K562 (cell line): ENCODE results near the gene CSNK1D. TPM values are rescaled to one million over a fixed set of nuclear protein-coding genes. Genes with fewer than 3 reads are reported as not detected.

Source experiments
- ATAC-seq: fragments of 200-7000 bp; cut with Tn5 transposase; 3 replicates; pipeline ENCODE4 v1.9.1; 2020; ENCODE audit warnings: moderate library complexity
- BruUV-seq: library from RNA; stranded (reverse); fragments of 400-500 nt; replicated peaks from 2 replicates; lab custom pipeline; 2021; lab: Mats Ljungman, UMichigan
- CTCF ChIA-PET: fragments of 300-600 bp; formaldehyde crosslinking; extraction: SDS; loops from one replicate; lab custom pipeline; 2021; ENCODE audit warnings: low intra/inter-chr PET ratio; lab: Yijun Ruan, JAX
- POLR2A ChIA-PET: fragments of 300-600, 350-650 bp; sonication (Branson Sonifier 250); formaldehyde crosslinking; extraction: SDS; loops from one replicate; lab custom pipeline; 2021; ENCODE audit warnings: antibody characterized with exemption, inconsistent platforms; lab: Yijun Ruan, JAX
- DNase-seq, 4 experiments: peaks; one replicate each; pipeline versions ENCODE4 v3.0.0 to v3.0.0-alpha.2; 2011 to 2018; ENCODE audit warnings: low spot score in 3 of 4, mixed read lengths in 3 of 4; ENCODE audit errors: extremely low read depth in 1 of 4
- FAIRE-seq: peaks from 2 replicates; lab custom pipeline; 2011; peaks lifted over from hg19 to GRCh38; lab: Jason Lieb, UNC
- H2AFZ ChIP-seq: 2 replicates; pipeline ENCODE4 v1.6.0; 2011; ENCODE audit warnings: low read depth, low read length, control low read depth, inconsistent platforms
- H3K27ac ChIP-seq: fragments of 200-600 bp; 3 replicates; pipeline ENCODE4 v1.8.0; 2011; ENCODE audit warnings: low read depth, mild to moderate bottlenecking, control low read depth, inconsistent platforms, low read length, moderate library complexity, mixed read lengths; ENCODE audit errors: extremely low read depth
- H3K27me3 ChIP-seq, 2 experiments: fragments of 300-600 bp in 1 of 2; 2 replicates in 1 of 2; 3 replicates in 1 of 2; pipeline versions ENCODE4 v1.6.0 to v1.8.0; 2011; ENCODE audit warnings: inconsistent platforms in 2 of 2, low read length in 2 of 2, mild to moderate bottlenecking in 1 of 2, mixed read lengths in 1 of 2, moderate library complexity in 1 of 2; ENCODE audit not compliant: control insufficient read depth in 2 of 2, insufficient read depth in 2 of 2
- H3K36me3 ChIP-seq: fragments of 300-600 bp; 3 replicates; pipeline ENCODE4 v1.8.0; 2011; ENCODE audit warnings: mild to moderate bottlenecking, low read length, inconsistent platforms; ENCODE audit not compliant: control insufficient read depth, insufficient read depth
- H3K4me1 ChIP-seq, 2 experiments: fragments of 200-600 bp in 1 of 2; replicated peaks in 1 of 2; 2 replicates in 1 of 2; 3 replicates in 1 of 2; pipeline versions ENCODE4 v1.5.1 to v1.8.0; 2011; ENCODE audit warnings: inconsistent platforms in 2 of 2, low read length in 2 of 2, mild to moderate bottlenecking in 1 of 2, mixed read lengths in 1 of 2, moderate library complexity in 1 of 2; ENCODE audit not compliant: control insufficient read depth in 2 of 2, insufficient read depth in 2 of 2
- H3K4me2 ChIP-seq: 2 replicates; pipeline ENCODE4 v1.6.1; 2011; ENCODE audit warnings: low read length, control low read depth, inconsistent platforms, mixed read lengths; ENCODE audit not compliant: insufficient read depth
- H3K4me3 ChIP-seq: fragments of 200-600 bp; sonication (generic), shearing (Covaris generic); 2 replicates; pipeline ENCODE4 v1.5.1; 2016; ENCODE audit warnings: control low read depth, inconsistent platforms
- H3K79me2 ChIP-seq: fragments of 200-600 bp; 3 replicates; pipeline ENCODE4 v1.8.0; 2011; ENCODE audit warnings: low read length, inconsistent platforms; ENCODE audit not compliant: control insufficient read depth, insufficient read depth
- H3K9ac ChIP-seq, 2 experiments: 2 replicates each; pipeline versions ENCODE4 v1.6.0 to v1.6.1; 2011; ENCODE audit warnings: low read depth in 2 of 2, low read length in 2 of 2, control low read depth in 1 of 2, inconsistent platforms in 1 of 2, mild to moderate bottlenecking in 1 of 2, mixed read lengths in 1 of 2; ENCODE audit not compliant: insufficient read depth in 1 of 2
- H3K9me1 ChIP-seq: one replicate; pipeline ENCODE4 v1.6.0; 2011; ENCODE audit warnings: inconsistent platforms, mild to moderate bottlenecking, low read length, moderate library complexity; ENCODE audit not compliant: control insufficient read depth, insufficient read depth
- H3K9me3 ChIP-seq: replicated peaks from 2 replicates; pipeline ENCODE4 v1.5.1; 2011; ENCODE audit warnings: low read depth, low read length, inconsistent platforms; ENCODE audit not compliant: control insufficient read depth, insufficient read depth
- H4K20me1 ChIP-seq: replicated peaks from 2 replicates; pipeline ENCODE4 v1.6.1; 2011; ENCODE audit warnings: low read length, inconsistent platforms, mixed read lengths; ENCODE audit not compliant: control insufficient read depth, insufficient read depth
- WGBS: fragments of 100-300 bp; shearing (Covaris generic); methylation state at CpG from one replicate; pipeline ENCODE4 v1.1.6; 2016; ENCODE audit warnings: low coverage, mixed read lengths; ENCODE audit not compliant: insufficient coverage; ENCODE audit errors: missing lambda C conversion rate; 5-methylcytosine and 5-hydroxymethylcytosine counted together
- in situ Hi-C: fragments of 300-500 bp; cut with MboI; formaldehyde crosslinking; loops from 4 replicates; pipeline ENCODE4 v1.15.0; 2018; ENCODE audit warnings: inconsistent platforms, mixed read lengths
- intact Hi-C: fragments of 100-400 bp; cut with micrococcal nuclease; formaldehyde crosslinking; loops from 2 replicates; pipeline ENCODE4 v1.14.2; 2022
- polyA plus RNA-seq, 8 experiments: library from polyadenylated mRNA; depleted of rRNA in 4 of 8; stranded (reverse) in 5 of 8; unstranded in 3 of 8; fragments of >200 nt; fragmentation: Nextera tagmentation in 2 of 8; fragmentation: Illumina TruSeq in 1 of 8; extraction: Ambion mirVana in 2 of 8; extraction: Trizol in 1 of 8; gene quantifications; 2 replicates each; pipeline versions ENCODE4 v1.2.1 to v1.2.3, GENCODE V29; 2011 to 2014; ENCODE audit warnings: inconsistent platforms in 1 of 8, missing spikeins in 1 of 8
- total RNA-seq, 7 experiments: library from RNA; depleted of rRNA in 6 of 7; stranded (reverse); fragments of >200 nt in 6 of 7; fragmentation: Illumina TruSeq in 2 of 7; extraction: Trizol in 2 of 7; gene quantifications; 2 replicates each; pipeline versions ENCODE4 v1.2.1 to v1.2.3, GENCODE V29; 2011 to 2021; ENCODE audit warnings: low replicate concordance in 1 of 7
- TF ChIP-seq, protein P1 (sequence below): fragments of 150-350 bp; IDR thresholded peaks from 2 replicates; pipeline ENCODE4 v1.6.1; 2014; ENCODE audit warnings: low read depth, mild to moderate bottlenecking, low read length, borderline replicate concordance

Gene CSNK1D
- total and polyA plus RNA-seq, 9 of the 15 experiments (the other 6 are each of a cell fraction or from before 2014, with no cell fraction given) = 6.5 to 133 (median 41.3) TPM

DNA sequence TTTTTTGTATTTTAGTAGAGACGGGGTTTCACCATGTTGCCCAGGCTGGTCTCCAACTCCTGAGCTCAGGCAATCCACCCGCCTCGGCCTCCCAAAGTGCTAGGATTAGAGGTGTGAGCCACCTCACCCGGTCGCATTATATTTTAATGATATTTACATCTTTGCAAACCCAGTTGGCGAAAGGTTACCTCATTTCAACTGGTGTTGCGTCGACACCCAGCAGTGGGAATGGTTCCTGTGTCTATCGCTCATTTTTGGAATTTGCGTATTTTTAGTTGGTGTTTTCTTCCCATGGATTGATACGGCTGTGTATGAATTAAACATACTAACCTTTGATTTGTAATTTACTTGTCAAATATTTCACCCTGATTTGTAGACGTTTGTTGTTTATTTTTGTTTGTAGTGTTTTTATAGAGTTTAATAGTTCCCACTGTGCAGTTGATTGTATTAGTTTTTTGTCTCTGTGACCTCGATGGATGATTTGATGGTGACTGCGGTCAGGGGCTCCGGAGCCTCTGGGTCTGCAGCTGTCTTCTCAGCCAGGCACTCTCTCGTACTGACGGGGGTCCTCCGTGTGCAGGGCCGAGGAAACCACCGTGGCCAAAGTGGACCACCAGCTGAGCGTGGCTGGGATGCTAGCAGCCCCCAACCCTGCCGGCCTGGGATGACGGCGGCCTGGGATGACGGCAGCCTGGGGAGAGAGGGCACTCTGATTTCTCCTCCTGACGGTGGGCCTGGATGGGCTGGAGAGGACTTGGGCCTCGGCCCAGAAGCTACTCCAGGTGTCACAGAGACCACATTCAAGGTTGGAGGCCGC, 39.9 kb upstream of the CSNK1D start:
- H3K27me3 ChIP-seq = no peaks in the 10 kb centered on the region
- in situ Hi-C loops = no loop called here
- H3K27ac ChIP-seq = no peak overlapping the region
- 0 out of 2 replicates have a peak, but pooled peaks cover 4% of the 10 kb centered on the region for H3K9me3 ChIP-seq
- FAIRE-seq (no peak), DNase-seq (no peak), ATAC-seq (no peak)
- H3K4me3 ChIP-seq = no peak overlapping the region
- H3K79me2 ChIP-seq = no peaks in the 10 kb centered on the region
- H3K36me3 ChIP-seq = no peaks in the 10 kb centered on the region
- peak overlapping the region in 1 of 2 experiments; percentile 62; a peak in 1 of 4 replicates for H3K9ac ChIP-seq
- TF ChIP-seq, protein P1, sequence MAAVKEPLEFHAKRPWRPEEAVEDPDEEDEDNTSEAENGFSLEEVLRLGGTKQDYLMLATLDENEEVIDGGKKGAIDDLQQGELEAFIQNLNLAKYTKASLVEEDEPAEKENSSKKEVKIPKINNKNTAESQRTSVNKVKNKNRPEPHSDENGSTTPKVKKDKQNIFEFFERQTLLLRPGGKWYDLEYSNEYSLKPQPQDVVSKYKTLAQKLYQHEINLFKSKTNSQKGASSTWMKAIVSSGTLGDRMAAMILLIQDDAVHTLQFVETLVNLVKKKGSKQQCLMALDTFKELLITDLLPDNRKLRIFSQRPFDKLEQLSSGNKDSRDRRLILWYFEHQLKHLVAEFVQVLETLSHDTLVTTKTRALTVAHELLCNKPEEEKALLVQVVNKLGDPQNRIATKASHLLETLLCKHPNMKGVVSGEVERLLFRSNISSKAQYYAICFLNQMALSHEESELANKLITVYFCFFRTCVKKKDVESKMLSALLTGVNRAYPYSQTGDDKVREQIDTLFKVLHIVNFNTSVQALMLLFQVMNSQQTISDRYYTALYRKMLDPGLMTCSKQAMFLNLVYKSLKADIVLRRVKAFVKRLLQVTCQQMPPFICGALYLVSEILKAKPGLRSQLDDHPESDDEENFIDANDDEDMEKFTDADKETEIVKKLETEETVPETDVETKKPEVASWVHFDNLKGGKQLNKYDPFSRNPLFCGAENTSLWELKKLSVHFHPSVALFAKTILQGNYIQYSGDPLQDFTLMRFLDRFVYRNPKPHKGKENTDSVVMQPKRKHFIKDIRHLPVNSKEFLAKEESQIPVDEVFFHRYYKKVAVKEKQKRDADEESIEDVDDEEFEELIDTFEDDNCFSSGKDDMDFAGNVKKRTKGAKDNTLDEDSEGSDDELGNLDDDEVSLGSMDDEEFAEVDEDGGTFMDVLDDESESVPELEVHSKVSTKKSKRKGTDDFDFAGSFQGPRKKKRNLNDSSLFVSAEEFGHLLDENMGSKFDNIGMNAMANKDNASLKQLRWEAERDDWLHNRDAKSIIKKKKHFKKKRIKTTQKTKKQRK = no peak
- H3K4me2 ChIP-seq = no peak overlapping the region
- CTCF ChIA-PET = no interaction called here
- POLR2A ChIA-PET = interaction anchor here (1.5 kb wide), 1 partner anchor 10 kb away, joined by 3 read pairs; no protein-coding TSS in a partner anchor
- intact Hi-C loops = no loop called here
- no TSS peak for BruUV-seq
- peaks cover 9 to 72% of the 10 kb centered on the region in 2 experiments; a peak in 4 of 5 replicates for H3K4me1 ChIP-seq
- H4K20me1 ChIP-seq = no peaks in the 10 kb centered on the region
- no peaks in the 10 kb centered on the region for H3K9me1 ChIP-seq
- WGBS = 55% methylated on average over 28 of the region's 28 CpGs
- H2AFZ ChIP-seq = no peak overlapping the region
